Peyer's patch (tissue), 4 donors: ENCODE data around the gene DNAJC24.

Experiments
- POLR2A ChIP-seq, 2 donors: fragments of 450-650 bp; IDR thresholded peaks; one replicate each; pipeline ENCODE4 v1.5.1; 2017; ENCODE audit warnings: antibody characterized with exemption in 2 of 2, mild to moderate bottlenecking in 2 of 2, moderate library complexity in 2 of 2
- TF ChIP-seq, protein P1 (sequence below), 6 experiments: fragments of 450-650 bp in 4 of 6; fragments of 200-600 bp in 2 of 6; sonication (generic) in 1 of 6; IDR thresholded peaks; one replicate each; pipeline ENCODE4 v1.5.1; 2017 to 2019; ENCODE audit warnings: antibody characterized with exemption in 6 of 6, mild to moderate bottlenecking in 3 of 6, moderate library complexity in 1 of 6

DNA sequence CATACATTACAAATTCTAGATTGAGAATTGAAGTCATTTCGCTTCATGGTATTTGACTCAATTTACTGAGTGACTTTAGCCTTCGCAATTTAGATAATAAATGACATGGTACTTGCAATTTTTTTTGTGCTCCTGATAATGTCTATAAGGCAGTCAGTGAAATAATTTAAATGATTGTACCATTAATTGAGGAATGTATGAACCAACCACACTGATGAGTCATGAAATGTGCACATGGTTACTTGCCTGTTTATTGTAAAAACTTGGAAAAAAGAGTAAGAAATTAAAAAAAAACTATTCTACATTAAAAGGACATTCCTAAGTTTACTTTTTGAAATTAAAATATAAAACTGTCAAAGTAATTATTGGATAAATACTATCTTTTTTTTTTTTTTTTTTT lies 43.3 kb downstream of the DNAJC24 start:
- no peak for TF ChIP-seq POLR2A (IDR thresholded peaks at IDR 0.05)
- TF ChIP-seq, protein P1, sequence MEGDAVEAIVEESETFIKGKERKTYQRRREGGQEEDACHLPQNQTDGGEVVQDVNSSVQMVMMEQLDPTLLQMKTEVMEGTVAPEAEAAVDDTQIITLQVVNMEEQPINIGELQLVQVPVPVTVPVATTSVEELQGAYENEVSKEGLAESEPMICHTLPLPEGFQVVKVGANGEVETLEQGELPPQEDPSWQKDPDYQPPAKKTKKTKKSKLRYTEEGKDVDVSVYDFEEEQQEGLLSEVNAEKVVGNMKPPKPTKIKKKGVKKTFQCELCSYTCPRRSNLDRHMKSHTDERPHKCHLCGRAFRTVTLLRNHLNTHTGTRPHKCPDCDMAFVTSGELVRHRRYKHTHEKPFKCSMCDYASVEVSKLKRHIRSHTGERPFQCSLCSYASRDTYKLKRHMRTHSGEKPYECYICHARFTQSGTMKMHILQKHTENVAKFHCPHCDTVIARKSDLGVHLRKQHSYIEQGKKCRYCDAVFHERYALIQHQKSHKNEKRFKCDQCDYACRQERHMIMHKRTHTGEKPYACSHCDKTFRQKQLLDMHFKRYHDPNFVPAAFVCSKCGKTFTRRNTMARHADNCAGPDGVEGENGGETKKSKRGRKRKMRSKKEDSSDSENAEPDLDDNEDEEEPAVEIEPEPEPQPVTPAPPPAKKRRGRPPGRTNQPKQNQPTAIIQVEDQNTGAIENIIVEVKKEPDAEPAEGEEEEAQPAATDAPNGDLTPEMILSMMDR (IDR thresholded peaks at IDR 0.05) = no peak
